Measurements from ENCODE around the gene UMAD1.
"Not testable (repeated sequence)": the region's sequence is repeated elsewhere in the genome, so short reads cannot be mapped to it uniquely, and the experiment has no call there.

Gene UMAD1

DNA sequence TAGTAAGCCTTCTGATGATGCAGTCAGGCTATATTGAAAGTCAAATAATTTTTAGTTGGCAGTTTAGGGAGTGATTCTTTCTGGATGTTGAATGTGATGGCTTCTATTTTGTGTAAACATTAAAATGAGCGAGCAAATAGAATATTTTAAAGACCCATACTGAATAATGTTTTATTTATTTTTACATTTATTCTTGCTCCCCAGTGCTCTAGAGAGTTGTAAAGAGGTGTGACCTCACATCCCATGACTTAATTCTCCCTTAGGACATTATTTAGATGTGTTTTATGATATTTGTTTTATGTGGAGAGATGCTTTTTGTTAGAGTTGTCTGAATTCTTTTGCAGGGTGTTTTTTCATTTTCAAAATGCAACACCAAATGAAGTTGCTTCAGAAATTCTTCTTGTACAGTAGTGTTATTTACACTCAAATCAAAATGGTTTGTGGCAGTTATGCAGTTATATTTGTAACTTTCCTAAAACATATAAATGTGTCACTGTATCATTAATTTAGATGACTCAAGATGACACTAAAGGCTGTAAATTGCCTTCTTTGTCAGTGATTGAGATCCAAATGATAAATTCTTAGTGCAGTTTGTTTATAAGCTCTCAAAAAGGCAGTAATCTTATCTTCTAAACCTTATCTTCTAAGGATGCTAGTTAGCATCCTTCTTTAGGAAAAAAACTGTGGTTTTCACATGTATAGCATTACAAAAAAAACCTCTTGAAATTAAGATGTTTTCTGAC, 12.4 kb downstream of the UMAD1 start:
- DNase-seq (ENCODE audit: low read depth in 2 of 2) = no peak

DNA sequence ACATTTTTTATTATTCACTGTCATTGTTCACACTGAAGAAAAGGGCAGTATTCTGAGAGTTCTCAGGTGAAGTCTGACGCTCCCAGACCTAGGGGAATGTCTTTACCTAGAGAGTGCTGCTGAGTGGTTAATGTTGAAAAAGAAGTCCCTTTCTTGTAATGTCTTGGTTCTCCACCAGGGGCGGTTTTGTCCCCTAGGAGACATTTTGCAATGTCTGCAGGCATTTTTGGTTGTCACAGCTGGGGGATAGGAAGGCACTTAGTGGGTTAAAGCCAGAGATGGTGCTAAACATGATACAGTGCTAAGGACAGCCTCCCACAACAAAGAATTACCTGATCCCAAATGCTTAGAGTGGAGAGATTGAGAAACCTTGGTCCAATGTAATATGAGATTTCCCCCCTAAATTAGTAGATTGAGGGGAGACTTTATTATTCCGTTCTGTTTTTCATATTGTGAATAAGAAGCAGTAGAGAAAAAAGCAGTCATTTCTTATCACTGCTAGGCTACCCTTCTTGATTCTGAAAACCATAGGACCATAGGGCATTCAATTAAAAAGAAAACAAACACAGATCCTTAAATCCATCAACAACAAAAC, 13.1 kb downstream of the UMAD1 start:
- no peak for DNase-seq (ENCODE audit: low read depth in 2 of 2)

DNA sequence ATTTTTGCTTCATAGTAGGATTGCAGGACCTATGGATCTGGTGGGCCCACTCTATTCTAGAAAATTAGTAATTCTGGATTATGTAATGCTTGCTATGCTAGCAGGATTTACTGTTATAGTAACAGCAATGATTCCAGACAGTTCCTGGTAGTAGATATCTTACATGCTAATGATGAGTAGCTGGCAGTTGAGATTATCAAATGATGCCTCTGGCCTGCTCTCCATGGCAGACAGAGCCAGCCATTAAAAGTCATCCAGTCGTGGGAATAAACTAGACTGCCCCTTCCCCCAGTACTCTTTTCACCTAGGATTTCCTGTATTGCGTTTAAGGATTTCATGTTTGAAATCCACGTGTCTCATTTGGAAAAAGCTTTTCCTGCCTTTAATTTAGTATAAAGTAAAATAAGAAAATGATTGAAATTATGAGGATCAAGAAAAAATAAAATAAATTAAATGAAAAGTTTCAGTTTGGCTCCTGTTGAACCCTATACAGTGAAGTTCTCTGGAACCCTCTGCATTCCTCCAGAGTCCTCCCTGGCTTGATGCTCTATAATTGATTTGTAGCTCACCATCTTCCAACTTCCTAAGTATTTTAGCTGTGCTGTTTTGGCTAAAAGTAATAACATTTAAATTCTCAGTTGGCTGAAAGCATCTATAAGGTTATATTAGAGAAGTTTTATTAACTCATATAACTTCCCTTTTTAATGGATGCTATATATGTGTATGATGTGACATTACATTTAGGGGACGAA, 14.6 kb downstream of the UMAD1 start:
- DNase-seq (ENCODE audit: low read depth in 2 of 2) = no peak

DNA sequence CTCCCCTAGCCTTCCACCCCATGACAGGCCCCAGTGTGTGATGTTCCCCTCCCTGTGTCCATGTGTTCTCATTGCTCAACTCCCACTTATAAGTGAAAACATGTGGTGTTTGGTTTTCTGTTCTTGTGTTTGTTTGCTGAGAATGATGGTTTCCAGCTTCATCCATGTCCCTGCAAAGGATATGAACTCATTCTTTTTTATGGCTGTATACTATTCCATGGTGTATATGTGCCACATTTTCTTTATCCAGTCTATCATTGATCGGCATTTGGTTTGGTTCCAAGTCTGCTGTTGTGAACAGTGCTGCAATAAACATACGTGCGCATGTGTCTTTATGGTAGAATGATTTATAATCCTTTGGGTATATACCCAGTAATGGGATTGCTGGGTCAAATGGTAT, 15.9 kb downstream of the UMAD1 start:
- DNase-seq (ENCODE audit: low read depth in 2 of 2) = not testable (repeated sequence)

DNA sequence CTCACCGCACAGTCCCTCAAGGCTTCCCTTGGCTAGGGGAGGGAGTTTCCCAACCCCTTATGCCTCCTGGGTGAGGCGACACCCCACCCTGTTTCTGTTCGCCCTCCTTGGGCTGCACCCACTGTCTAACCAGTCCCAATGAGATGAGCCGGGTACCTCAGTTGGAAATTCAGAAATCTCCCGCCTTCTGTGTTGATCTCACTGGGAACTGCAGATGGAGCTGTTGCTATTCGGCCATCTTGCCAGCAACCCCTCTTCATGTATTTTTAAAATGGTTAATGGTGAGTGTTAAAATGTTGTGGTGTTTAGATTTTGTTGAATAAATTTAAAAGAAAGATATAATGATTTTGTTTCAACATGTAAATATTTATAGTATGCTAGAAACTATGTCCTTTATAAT, 22.0 kb downstream of the UMAD1 start:
- DNase-seq (ENCODE audit: low read depth in 2 of 2) = no peak

DNA sequence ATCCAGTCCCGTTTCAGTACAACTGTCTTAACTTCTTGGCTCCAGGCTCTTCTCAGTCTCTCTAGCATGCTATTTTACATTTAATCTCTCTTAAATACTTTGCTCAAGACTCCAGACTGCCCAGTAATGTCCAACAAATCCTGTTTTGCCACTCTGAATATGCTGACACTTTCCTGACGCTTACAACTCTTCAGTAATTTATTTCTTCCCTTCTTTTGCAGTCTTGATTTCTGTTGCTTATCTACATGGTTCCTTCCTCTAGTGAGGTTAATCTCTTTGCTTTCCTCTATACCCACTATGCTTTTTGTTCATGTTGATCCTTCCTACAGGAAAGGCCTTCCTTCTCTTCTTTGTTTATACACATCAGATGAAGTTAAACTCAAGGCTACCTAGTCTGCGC, 23.7 kb downstream of the UMAD1 start:
- DNase-seq (ENCODE audit: low read depth in 2 of 2) = no peak

DNA sequence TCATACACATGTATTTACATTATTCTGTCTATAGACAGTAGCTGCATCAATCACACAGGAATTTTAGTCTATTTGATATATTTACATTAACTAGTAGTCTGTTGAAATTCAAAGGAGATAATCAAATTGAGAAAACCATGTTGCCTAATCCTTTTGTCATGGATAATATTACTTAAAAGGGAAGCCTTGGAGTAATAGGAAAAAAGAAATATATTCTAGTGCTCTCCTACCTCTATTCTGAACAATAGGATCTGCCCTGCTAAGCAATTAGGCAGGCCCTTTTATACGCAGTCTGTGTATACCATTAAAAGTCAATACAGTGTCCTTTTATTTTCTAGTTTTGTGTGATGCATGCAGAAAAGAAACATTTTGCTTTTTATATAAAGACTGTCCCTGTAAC, 24.5 kb downstream of the UMAD1 start:
- DNase-seq (ENCODE audit: low read depth in 2 of 2) = no peak

DNA sequence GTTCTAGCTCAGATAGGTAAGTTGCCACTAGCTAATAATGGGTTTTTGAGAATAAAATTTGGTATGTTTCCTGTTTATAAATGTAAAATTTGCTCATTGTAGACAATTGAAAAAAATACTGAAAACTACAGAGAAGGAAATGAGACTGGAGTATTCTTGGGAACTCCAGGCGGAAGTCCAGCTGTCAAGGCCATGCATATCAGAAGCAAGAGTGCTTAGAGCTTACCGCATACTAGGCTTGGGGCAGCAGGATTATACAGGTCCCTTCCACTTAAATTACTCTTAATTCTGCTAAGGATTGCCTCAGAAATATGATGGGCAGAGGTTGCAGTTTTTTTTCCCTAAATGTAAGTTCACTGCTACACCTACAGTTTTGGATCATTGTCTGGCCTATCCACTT, 26.6 kb downstream of the UMAD1 start:
- DNase-seq (ENCODE audit: low read depth in 2 of 2) = no peak

DNA sequence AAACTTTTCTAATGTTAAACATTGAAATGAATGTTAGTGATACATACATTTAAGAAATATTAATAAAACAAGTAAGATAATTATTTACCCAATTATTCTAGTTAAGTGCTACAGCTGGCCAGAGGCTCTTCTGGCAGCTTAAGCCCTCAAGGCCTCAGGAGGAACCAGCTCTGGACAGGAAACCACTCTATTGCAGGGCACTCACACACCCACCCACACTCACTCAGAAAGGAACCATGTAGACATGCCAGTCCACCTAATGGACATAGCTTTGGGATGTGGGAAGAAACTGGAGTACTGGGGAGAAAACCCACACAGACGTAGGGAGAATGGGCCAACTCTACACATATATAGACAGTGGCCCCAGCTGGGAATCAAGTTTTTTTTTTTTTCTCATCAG, 28.2 kb downstream of the UMAD1 start:
- DNase-seq (ENCODE audit: low read depth in 2 of 2) = no peak

DNA sequence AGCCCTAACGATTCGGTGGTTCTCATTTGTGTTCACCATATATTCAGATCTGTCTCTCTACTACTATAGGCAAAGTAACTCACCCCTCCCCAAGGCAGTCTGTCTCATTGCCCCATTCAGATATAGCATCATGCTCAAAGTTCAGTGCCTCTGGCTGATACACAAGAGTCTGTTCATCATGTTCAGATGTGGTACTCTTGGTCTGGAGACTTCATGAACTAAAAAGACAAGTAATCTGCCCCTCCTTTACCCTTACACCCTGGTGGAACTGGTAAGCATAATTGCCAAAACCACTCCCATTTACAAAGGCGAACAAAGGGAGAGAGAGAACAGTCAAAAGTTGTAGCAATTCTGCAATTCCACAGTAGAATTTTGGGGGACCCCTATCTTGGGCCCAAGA, 29.9 kb downstream of the UMAD1 start:
- DNase-seq (ENCODE audit: low read depth in 2 of 2) = no peak

DNA sequence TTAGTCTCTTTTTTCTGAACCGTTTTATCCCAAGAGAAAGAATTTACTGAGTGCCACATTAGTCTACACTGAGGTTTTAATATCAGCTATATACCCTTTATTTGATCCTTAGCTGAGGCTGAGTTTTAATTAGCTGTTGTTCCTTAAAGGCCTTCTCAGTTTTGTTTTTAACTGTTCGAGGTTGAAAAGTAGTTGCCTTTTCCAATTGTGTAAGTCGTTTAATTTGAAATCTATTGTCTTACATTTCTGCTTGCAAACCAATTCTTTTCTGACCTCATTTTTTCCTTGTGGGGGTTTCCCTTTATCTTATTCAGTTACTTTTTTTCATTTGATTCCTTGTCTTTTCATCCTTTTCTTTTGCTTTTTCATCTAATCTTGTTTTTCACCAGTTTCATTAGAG, 30.8 kb downstream of the UMAD1 start:
- no peak for DNase-seq (ENCODE audit: low read depth in 2 of 2)

DNA sequence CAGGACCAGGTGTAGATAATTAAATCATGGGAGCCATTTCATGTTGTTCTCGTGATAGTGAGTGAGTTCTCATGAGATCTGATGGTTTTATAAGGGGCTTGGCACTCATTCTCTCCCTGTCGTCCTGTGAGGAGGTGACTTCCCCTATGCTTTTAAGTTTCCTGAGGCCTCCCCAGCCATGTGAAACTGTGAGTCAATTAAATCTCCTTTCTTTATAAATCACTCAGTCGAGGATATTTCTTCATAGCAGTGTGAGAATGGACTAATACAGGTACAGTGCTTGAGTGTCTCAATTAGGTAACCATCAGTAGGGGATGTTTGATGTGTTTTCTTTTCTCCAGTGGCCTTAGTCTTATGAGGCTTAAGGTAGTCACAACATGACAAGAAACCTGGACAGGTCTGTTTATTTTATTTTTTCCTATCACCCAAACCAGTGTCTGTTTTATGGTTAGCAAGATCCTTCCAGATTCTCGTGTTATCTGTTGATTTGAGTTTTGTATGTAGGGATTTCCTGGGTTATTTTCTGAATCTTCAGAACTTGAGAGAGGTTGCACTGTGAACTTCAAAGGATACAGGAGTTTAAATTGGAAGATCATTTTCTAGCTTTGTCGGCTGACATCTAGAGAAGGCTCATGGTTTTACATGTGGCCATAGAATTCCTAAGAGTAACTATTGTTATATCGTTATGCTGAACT, 32.1 kb downstream of the UMAD1 start:
- DNase-seq (ENCODE audit: low read depth in 2 of 2) = no peak

DNA sequence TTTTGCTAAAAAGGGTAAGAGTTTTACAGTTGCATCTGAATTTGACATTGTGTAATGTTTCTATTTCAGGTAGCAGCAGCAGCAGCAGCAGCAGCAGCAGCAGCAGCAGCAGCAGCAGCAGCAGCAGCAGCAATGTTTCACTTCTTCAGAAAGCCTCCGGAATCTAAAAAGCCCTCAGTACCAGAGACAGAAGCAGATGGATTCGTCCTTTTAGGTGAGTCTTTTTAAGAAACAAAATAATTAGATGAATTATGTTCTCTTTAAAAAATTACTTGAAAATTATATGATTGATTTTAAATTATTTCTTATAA, 32.6 kb downstream of the UMAD1 start:
- no peak for DNase-seq (ENCODE audit: low read depth in 2 of 2)

DNA sequence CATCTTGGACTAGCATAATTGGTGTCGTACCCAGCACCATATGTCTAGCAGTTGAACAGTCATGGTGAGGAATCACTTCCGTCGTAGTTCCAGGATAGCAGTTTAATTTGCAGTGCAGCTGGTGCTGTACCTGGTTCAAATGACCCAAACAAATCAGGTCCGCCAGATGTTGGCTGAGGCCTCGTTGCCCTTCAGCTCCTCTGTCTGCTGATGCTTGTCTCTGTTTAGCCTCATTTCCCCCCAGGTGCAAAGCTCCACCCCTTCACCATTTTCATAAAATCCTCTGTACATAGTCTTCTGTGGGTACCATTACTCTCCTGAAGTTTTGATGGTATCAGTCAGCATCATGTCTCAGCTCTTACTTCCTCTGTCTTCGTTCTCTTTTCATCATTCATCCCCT, 35.1 kb downstream of the UMAD1 start:
- DNase-seq (ENCODE audit: low read depth in 2 of 2) = no peak

DNA sequence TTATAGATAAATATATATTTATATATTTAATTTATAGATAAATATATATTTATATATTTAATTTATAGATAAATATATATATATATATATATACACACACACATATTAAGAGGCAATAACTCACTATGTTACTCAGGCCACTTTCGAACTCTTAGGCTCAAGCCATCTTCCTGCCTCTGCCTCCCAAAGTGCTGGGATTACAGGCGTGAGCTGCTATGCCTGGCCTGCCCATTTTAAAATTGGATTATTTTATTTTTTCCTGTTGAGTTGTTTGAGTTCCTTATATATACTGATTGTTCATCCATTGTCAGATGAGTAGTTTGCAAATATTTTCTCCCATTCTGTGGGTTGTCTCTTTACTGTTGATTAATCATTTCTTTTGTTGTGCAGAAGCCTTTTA, 39.1 kb downstream of the UMAD1 start:
- DNase-seq (ENCODE audit: low read depth in 2 of 2) = not testable (repeated sequence)

DNA sequence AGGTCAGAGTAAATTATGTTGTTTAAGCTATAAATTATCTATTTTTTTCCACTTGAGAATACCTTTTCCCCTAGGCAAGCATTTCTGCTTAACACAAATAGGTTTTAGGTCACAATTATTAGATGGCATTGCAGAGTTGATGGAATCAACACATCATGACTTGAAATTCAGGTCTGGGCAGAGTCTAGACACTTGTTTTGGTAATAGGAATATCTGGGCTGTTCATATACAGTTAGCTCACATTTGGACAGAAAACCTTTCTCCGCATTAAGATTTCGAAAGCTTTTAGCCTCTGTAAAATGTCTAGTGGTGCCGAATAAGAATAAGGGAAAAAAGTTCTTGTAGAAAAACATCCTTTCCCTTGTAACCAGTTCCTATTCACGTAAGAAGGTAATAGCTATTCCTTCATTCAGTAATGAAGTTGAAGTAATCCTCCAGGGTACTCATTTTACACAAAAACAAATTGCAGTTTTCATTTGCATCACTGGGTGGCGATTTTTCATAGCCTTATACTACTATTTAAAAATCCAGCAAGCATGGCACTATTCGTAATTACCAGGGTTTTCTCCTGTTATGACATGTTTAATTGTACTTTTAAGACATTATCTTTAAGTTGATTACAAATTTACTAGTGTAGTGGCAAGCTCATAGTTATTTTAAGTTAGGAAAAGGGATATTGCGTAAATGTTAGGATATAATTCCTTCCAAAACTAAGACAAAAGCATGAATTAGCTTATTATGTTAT, 40.8 kb downstream of the UMAD1 start:
- DNase-seq (ENCODE audit: low read depth in 2 of 2) = no peak

DNA sequence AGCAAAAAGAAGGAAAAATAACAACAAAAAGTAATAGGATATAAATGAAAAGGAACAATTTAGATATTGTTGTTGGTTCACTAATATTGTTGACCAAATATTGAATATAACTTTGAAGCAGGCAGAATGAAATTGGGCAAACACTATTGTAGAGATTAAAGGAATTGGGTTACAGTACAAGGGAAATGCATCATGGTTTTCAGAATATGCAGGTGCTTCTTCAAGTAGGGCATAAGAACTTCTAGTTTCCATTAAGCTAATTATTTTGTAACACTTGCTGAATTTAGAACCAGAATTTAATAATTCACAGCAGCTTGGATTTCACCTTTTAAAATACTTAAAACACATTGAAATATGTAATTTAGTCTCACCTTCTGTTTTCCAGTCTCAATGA, 41.4 kb downstream of the UMAD1 start:
- DNase-seq (ENCODE audit: low read depth in 2 of 2) = no peak

DNA sequence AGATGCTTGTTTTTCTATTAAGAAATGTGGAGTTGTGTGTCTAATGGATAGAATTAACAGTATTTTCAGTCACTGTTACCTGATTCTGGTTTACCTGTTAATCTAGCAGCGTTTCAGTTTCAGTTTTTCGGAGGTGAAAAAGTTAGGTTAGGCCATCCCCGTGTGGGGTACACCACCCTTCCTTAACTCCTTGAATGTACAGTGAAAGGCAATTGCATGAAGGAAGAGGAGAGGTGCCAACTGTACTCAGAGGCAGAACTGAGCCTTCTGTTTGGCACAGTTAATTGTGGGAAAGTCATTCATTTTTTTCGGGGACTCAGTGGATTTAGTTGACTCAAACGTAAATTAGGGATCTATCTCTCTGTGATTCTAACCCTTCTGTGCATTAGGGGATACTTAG, 42.3 kb downstream of the UMAD1 start:
- DNase-seq (ENCODE audit: low read depth in 2 of 2) = no peak

DNA sequence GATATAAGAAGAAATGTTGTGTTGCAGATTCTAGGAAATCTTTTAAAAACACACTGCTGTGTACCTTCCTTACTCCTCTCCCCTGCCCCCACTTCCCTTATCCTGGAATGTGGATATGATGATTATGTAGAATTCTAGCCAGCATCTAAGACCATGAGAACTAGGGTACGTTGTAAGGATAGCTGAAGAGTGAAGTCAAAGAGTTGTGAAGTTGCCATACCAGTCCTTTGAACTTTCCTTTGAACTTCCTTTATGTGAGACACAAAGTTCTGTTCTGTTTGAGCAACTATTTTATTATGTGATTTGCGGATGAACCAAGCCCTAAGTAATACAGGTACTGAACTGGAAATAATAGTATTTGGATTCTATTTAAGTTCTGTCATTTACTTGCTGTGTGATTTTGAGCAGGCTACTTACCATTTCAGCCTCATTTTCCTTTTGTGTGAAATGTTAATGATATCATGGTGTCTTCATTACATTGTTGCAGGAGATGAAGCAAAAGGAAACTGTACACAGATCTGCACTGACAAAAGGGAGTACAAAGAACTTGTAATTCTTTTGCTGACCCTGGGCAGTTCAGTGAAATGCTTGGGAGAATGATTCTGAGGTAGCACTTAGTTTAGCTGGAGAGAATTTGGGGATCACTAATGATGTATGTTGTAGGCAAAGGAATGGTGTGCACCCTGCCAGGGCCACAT, 46.4 kb downstream of the UMAD1 start:
- no peak for DNase-seq (ENCODE audit: low read depth in 2 of 2)

DNA sequence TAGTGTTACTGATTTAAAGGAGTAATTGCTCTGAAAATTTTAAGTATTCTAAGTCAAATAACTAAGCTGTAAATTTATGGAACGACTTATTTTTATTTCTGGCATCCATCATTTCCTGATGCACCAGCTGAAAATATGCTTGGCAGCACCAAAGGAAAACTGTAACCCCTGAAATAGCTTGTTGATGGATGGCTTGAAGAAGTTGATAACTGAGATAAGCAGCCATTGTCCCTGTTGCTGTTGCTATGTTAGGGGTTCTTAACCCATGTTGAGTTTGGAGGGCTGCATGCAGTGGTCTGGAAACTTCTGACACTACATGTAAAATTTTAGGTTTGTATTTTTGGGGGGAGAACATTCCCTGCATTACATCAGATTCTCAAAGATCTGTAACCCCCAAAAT, 47.2 kb downstream of the UMAD1 start:
- no peak for DNase-seq (ENCODE audit: low read depth in 2 of 2)

DNA sequence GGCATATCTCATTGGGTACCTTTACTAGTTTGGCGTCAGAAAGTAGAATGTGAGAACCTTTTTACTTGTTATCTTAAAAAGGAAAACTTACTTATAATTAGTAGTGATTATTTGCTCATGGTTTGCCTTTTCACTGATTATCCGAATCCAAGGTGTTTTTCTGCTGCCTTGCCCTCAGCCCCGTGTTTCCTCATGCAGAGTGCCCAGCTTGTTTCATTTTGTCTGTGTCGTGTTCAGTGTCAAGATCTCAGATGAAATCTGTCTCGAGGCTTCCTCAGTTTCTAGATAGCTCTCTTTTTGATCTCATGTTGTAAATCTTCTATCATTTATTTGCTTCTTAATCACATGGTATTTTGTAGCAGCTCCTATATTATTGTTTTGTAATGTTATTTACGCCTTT, 47.8 kb downstream of the UMAD1 start:
- DNase-seq (ENCODE audit: low read depth in 2 of 2) = no peak
